HG03060 (cell line): ENCODE measurements around the gene FSIP1.

Experiments
- ATAC-seq: cut with Tn5 transposase; IDR thresholded peaks from one replicate; pipeline ENCODE4 v1.9.1; 2021; ENCODE audit warnings: low read depth, moderate number of reproducible peaks; ENCODE audit not compliant: unreplicated experiment

Gene FSIP1

GRCh38 chr15:39721893-39722292 lies 60.7 kb downstream of the FSIP1 start:
- no peak for ATAC-seq

- ATAC-seq: no peak
Measured at GRCh38 chr15:39720621-39721611, 61.7 kb downstream of the FSIP1 start.

GRCh38 chr15:39720081-39720480 lies 62.6 kb downstream of the FSIP1 start:
- no peak for ATAC-seq

- ATAC-seq: no peak
Measured at GRCh38 chr15:39719109-39719508, 63.5 kb downstream of the FSIP1 start.

- no peak for ATAC-seq
Measured at GRCh38 chr15:39717134-39717533, 65.5 kb downstream of the FSIP1 start.

GRCh38 chr15:39714251-39714650 lies 68.4 kb downstream of the FSIP1 start:
- no peak for ATAC-seq

GRCh38 chr15:39713846-39714245 lies 68.8 kb downstream of the FSIP1 start:
- ATAC-seq: no peak

GRCh38 chr15:39710681-39711080 lies 72.0 kb downstream of the FSIP1 start:
- ATAC-seq: no peak

GRCh38 chr15:39709941-39710340 lies 72.7 kb downstream of the FSIP1 start:
- no peak for ATAC-seq

- ATAC-seq: no peak
Measured at GRCh38 chr15:39706206-39706605, 76.4 kb downstream of the FSIP1 start.

- no peak for ATAC-seq
Measured at GRCh38 chr15:39704689-39705088, 78.0 kb downstream of the FSIP1 start.

GRCh38 chr15:39704235-39704634 lies 78.4 kb downstream of the FSIP1 start:
- no peak for ATAC-seq

- no peak for ATAC-seq
Measured at GRCh38 chr15:39701988-39702387, 80.7 kb downstream of the FSIP1 start.

- ATAC-seq: no peak
Measured at GRCh38 chr15:39700375-39700700, 82.3 kb downstream of the FSIP1 start.

- ATAC-seq: no peak
Measured at GRCh38 chr15:39699516-39700374, 82.9 kb downstream of the FSIP1 start.

GRCh38 chr15:39698444-39699390 lies 83.9 kb downstream of the FSIP1 start:
- no peak for ATAC-seq

GRCh38 chr15:39697509-39697908 lies 85.1 kb downstream of the FSIP1 start:
- ATAC-seq: no peak

- no peak for ATAC-seq
Measured at GRCh38 chr15:39695793-39696192, 86.8 kb downstream of the FSIP1 start.

- ATAC-seq: no peak
Measured at GRCh38 chr15:39692356-39693327, 90.0 kb downstream of the FSIP1 start.
